Breast epithelium (tissue), 3 donors: ENCODE measurements around the gene OGFOD3.

Source experiments
- CTCF ChIP-seq, 3 donors: fragments of 450-650 bp; IDR thresholded peaks; one replicate each; pipeline ENCODE4 v1.5.1; 2016 to 2017; ENCODE audit warnings: antibody characterized with exemption in 3 of 3, mild to moderate bottlenecking in 3 of 3, moderate library complexity in 3 of 3
- POLR2AphosphoS5 ChIP-seq, 3 donors: sonication (generic); formaldehyde crosslinking; IDR thresholded peaks; one replicate each; pipeline ENCODE4 v1.6.1; 2017; ENCODE audit warnings: antibody characterized with exemption in 3 of 3

GRCh38 chr17:82440991-82441627 is 22.7 kb upstream of the OGFOD3 start:
- TF ChIP-seq POLR2AphosphoS5 (IDR thresholded peaks at IDR 0.05) (no peak), CTCF (IDR thresholded peaks at IDR 0.05) (no peak)
